ENCODE measurements around the gene C20orf96.
"Not testable (repeated sequence)": the region's sequence is repeated elsewhere in the genome, so short reads cannot be mapped to it uniquely, and the experiment has no call there.

Gene C20orf96

DNA sequence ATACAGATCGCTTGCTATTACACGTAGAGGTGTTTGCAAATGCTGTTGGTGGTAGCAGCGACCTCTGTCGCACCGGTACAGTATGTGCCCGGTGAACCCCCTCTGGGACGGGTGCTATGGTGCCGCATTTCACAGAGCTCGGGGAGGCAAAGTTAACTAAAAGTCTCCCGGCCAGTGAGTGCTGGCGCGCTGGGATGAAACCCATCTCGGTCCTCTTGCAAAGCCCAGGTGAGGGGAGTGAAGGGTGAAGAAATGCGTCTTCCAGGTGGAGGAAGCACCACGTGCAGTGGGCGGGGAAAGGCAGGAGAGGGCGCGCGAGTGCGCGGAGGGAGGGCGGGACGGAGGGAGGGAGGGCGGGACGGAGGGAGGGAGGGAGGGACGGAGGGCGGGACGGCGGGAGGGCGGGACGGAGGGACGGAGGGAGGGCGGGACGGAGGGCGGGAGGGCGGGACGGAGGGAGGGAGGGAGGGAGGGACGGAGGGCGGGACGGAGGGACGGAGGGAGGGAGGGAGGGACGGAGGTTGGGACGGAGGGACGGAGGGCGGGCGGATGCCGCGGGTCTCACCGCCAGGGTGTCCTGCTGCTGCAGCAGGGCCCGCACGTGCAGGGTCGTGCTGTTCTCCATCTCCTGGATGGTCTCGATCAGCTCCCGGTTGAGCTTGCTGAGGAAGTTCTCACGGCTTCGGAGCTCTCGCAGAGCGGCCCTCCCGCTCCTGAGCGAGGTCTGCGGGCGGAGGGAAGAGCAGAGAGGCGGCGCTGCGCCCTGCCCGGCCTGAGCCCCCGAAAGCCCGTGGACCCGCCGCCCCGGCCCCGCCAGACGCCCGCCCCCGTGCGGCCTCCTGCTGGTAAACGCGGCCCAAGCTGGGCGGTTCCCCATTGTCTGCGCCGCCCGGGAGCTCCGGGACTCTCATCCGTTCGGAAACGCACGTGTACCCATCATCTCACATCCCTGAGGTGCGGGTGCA is 11.7 kb downstream of the C20orf96 start:
- DNase-seq = no peak

DNA sequence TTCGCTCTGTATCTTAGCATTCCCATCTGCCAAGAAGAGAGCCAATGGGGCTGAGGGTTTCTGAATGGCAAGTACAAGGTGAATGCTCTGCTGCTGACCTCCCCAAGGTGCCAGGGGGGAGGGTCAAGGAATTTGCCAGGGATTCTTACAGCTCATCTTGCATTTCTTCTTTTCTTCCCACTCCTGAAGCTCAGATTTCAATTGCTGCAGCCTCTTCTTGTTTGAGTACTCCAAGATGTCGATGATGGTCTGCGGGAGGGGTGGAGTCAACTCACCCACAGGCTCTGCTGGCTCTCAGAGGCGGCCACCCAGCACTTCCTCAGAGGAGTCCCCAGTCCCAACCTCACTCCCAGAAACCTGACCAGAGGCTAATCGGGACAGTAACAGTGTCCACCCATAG is 12.4 kb downstream of the C20orf96 start:
- DNase-seq = no peak

DNA sequence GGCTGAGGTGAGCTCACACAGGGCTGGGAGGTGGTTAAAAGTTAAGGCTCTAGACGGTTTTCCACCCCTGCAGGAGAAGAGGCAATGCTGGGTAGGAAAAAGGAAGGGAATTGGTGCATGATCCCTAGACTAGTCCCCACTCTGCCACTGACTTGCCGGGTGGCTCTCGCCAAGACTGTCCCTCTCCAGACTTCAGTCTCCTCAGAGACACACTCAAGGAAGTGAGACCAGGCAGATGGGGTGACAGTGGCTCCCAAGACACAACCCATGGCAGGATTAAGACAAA is 13.1 kb downstream of the C20orf96 start:
- no peak for DNase-seq

DNA sequence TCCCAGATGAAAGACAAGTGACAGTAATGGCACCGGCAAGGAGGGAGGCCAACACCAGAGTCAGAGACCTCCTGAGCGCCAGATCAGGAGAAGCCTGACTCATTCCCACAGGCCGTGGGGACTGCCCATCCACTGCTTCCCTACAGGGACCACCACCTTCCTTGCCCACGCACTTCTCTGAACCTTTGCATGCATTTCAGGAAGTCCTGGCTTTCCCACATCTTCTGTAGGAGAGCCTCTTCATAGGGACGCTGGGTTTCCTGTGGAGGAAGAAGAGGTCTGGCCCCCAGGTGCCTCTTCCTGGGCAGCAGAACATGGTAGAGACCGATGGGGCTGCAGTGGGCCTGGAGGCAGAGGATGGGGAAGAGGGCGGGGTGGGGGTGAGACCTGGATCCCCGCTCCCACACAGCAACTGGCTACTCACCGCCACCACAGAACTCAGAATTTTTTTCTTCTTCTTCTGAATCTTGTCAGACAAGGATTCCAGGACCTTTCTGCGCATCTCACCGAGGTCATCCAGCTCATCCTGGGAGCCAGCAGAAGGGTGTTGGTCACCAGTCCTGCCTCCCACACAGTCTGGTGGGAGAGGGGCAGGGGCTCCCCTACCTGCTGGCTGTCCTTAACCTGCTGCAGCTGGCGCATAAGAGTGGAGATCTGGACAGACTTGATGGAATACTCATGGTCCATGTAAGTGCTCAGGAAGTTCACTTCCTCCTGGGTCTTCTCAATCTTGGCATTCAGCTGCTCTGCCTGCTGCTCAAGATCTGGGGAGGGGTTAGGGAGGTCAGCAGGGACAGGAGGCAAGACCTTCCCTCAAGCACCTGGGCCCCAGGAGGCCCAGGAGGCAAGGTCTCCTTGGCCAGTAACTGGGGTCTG is 13.7 kb downstream of the C20orf96 start:
- no peak for DNase-seq

DNA sequence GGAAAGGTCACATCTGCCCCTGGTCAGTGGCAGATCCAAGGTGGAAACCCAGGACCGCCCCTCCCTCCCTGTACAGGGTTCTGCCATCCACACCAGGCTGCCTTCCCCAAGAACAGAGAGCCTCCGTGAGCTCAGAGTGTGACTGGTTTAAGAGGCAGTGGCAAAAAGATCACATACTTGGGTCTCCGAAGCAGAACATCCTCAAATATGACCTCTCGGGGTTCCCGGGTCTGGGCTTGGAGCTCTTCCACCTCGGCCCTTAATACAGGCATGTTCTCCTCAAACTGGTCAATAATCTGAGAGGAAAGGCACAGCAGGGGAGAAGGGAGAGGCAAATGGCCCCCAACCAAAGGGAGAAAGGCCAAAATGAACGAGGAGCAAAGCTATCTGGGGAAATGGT is 14.8 kb downstream of the C20orf96 start:
- no peak for DNase-seq

DNA sequence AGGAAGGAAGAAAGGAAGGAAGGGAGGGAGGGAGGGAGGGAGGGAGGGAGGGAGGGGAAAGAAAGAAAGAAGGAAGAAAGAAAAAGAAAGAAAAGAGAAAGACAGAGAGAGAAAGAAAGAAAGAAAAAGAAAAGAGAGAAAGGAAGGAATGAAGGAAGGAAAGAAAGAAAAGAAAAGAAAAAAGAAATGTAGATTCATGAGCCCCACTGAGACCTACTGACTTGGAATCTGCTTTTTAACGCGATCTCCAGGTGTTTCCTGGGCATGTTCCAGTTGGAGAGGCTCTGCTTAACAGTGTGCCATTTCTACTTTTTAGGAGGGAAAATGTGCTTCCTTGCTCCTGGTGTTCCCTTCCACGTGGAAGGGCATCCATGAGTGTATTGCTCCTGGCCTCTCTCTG is 16.7 kb downstream of the C20orf96 start:
- DNase-seq = no peak

DNA sequence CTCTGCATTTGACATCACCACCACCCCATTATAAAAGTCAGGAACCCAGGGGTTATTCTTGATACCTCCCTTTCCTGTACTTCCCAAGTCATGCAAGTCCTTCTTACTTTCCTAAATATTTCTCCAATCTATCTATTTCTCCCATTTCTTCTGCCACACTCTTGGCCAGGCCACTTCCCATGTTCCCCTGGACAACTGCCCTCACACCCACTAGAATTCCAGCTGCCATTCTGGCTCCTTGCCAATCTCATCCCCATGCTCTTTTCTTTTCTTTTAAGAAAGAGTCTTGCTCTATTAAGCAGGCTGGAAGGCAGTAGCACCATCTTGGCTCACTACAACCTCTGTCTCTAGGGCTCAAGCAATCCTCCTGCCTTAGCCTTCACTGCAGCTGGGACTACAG is 17.8 kb downstream of the C20orf96 start:
- no peak for DNase-seq

DNA sequence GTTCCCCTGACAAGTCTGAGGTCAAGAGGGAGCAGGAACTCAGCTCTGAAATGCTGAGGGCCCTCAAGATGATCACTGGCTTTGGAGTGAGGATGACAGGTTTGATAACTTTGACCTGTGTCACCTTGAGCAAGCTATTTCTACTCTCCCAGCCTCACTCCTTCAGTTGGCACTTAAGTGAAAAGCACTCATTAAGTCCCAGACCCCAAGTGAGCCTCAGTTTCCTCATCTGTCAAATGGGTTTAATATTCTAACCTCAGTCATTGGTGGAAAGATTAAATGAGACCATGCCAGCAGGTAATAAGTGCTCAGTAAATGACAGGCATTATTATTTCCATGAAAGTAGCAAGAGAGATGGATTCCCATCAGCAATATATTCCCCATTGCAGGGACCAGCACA is 19.0 kb downstream of the C20orf96 start:
- no peak for DNase-seq

DNA sequence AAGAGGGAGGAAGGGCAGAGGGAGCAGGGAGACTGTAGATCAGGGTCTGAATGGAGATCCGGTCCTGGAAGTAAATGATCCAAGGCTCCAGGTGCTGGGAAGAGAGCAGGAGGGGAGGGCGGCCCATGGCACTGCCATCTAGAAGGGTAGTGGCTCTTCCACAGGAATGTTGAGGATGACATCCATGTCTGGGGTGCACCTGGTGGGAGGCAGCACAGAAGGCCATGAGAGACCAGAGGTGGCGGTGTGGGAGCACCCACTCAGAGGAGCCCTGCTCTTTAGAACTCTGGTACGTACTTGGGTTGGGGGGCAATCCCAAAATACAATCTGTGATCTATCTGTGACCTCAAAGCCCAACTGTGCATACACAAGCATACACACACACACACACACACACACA is 19.5 kb downstream of the C20orf96 start:
- no peak for DNase-seq

DNA sequence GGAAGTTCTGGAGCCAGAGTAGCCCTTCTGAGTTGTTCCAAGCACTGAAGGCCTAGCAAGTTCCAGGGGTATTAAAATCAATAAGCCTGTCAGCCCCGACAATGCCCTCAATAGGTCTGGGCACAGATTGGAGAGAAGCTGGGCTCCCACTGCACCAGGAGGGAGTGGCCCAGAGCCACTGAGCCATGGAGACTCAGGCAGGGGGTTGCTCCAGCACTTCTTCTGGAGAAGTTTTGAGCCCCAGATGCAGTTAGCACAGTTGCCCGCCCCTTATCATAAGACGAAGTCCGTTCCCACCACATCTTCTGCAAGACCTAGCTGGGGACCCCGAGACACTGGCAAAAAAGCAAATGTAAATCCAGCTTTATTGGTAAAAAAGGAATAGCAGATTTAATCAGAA is 20.0 kb downstream of the C20orf96 start:
- DNase-seq = no peak

DNA sequence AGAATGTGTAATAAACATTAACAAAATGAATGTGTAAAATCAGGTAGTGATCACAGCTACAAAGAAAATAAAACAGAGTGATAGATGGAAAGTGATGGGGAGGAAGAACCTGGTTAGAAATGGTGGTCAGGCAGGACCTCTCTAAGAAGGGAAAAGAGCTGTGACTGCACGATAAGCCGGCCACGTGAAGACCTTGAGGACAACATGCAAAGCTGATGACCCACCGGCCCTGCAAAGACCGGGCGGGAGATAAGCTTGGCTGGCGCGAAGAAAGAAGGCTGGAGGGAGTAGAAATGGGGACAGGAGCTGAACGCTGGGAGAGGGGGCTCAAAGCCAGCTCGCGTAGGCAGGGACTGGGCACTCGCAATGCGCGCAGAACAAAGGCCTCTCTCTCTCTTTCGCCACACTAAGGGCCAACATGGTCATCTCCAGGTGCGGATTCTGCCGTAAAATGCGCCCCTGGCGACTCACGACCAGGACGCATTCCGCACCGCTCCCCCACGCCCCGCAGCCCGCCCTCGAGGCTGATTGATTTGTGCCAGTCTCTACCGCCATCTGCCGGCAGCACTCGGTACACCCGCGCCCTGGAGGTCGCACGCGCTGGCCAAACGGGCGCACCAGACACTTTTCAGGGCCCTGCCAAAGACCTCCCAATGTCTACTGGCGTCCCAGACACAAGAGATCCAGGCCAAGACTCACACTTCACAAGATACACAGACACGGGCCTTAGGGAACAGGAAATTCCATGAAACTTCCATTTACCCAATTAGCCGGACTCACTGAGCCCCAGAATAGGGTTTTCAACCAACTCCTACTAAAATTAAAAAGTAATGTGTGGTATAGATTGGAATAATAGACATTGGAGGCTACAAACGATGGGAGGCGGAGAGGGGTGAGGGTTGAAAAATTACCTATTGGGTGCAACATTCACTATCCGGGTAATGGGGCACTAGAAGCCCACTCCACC is 23.7 kb downstream of the C20orf96 start:
- peak; percentile 75 for DNase-seq

DNA sequence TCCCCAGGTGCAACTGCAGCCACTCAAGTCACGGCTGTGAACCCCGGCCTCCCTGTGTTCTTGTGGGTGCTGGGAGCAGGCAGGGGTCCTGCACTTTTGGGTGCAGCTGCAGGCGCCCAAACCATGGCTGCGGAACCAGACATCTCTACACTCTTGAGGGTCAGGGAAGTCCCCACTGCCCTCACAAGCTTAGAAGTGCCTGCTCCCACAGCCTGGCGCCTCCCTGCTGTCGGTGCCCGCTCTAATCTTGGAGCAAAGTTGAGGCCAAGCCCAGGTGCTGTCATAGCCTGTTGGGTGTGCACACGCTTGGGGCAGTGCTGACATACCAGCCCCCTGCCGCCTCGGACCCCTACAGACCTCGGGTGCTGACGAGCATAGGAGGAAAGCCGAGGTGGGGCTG is 26.8 kb downstream of the C20orf96 start:
- no peak for DNase-seq

DNA sequence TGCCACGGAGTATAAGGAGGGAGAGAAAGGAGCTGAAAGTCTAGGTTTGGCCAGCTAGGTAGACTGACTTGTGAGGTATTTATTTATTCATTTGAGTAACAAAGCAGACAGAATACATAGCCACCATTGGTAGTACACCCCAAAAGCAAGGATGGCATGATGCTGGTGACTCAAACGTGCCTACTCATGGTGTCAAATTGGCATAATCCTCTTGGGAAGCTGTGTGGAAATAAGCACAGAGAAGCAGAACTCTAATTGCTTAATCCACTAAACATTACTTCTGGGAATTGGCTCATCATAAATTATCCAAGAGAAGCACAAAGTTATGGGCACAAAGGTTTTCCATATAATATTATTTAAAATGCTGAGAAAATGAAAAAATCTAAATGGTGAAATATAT is 30.6 kb downstream of the C20orf96 start:
- no peak for DNase-seq

DNA sequence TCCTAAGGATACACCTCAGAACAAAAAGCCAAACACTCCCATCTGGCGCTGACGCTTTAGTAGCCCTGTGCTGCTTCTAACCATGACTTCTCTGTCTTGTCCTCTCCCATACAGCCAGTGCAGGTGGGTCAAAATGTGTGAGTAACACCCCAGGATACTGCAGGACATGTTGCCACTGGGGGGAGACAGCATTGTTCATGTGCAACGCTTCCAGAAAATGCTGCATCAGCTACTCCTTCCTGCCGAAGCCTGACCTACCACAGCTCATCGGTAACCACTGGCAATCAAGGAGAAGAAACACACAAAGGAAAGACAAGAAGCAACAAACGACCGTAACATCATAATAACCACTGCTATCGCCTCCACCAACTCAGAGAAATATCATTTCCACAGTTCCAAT is 31.6 kb downstream of the C20orf96 start:
- peak; percentile 26 for DNase-seq

DNA sequence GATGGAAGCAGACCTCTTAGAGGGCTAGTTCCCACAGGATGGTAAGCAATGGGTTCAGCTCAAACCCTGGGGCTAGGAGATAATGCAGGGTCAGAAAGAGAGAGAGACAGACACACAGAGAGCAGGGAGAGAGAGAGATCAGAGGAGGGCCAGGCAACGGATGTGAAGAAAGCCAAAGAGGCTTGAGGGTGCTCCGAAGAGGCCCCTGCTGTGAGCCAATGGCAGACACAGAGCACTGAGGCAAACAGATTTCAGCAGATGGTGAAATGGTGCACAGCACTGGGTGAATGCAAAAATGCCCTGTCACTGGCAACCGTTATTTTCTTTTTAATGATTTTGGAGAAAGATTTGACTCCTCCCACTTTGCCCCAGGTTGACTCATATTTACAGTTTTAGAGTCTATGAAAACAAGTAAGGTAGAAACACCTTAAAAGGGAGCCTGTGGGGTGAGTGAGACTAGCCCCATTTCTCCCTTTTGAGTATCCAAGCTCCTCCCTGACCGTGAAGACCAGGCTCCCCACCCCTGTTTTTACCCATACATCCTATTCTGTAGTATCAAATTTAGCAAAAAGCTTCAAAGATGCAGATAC is 32.2 kb downstream of the C20orf96 start:
- no peak for DNase-seq

DNA sequence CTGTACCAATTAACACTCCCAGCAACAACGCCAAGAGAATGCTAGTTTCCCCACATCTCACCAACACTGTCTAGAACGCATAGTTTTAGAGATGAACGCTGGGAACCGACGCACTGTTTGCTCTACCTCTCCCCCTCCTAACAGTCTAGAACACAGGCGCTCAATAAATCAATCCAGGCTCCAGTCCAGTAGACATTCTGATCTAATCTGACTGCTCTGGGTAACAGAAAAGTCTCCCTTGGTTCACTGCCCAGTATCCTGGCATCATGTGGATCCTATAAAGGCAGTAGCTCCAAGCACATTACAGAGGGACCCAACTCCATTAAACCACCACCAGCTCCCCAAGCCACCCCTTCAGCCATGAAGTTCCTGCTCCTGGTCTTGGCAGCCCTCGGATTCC is 33.1 kb downstream of the C20orf96 start, which contains the start of gene DEFB132:
Gene DEFB132, plus strand, starts transcription at position 306 of the 400 bp plus-strand sequence. Its CDS starts 55 bp downstream, at position 361.
- DNase-seq = no peak

DNA sequence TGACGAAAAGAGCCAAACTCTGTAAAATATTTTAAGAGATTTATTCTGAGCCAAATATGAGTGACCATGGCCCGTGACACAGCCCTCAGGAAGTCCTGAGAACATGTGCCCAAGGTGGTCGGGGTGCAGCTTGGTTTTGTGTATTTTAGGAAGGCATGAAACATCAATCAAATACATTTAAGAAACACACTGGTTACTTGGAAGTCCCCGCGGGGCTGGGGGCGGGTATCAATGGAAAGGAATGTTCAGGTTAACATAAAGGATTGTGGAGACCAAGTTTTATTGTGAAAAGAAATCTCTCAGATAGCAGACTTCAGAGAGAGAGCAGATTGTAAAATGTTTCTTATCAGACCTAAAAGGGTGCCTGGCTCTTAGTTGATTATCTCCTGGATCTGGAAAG is 37.1 kb downstream of the C20orf96 start:
- not testable (repeated sequence) for DNase-seq

DNA sequence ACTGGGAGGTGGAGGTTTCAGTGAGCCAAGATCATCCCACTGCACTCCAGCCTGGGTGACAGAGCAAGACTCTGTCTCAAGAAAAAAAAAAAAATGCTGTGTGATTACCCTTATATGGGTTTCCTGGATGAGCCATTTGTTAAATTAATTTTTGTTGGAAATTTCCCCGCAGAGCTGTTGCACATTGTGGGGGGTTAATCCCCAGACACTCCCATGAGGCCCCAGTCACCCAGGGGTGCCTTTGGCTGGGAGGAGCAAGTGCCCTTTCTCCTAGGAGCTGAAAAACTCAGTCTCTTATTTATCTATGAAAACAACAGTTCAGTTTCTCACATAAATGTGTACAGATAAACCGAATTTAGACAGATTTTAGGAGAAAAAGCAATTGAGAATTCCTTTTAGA is 37.7 kb downstream of the C20orf96 start:
- DNase-seq = no peak

DNA sequence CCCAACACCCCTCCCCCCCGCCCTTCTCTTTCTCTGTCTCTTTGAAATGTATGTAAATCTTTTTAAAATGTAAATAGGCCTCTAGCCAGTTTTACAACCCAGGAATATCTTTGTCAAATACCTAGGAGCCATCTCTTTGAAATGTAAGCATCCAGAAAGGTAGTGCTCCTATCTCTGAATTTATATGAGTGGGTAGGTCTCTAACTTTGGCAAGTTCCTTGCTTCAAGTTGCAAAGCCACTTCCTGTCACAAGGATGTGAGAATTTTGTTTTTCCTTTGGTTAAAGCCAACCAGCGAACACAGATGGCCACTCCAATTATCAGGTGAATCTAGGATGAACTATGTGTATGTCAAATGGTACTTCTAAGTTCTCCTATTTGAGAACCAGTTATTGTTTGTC is 39.2 kb downstream of the C20orf96 start:
- DNase-seq = no peak

DNA sequence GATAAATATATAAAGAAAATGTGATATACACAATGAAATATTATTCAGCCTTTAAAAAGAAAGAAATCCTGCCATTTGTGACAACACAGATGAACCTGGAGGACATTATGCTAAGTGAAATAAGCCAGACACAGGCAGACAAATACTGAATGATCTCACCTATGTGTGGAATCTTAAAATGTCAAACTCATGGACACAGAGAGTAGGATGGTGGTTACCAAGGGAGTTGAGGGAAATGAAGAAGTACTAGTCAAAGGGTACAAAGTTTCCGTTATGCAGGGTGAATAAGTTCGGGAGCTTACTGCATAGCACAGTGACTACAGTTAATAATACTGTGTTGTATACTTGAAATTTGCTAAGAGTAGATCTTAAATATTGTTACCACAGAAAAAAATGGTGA is 47.6 kb downstream of the C20orf96 start:
- no peak for DNase-seq

DNA sequence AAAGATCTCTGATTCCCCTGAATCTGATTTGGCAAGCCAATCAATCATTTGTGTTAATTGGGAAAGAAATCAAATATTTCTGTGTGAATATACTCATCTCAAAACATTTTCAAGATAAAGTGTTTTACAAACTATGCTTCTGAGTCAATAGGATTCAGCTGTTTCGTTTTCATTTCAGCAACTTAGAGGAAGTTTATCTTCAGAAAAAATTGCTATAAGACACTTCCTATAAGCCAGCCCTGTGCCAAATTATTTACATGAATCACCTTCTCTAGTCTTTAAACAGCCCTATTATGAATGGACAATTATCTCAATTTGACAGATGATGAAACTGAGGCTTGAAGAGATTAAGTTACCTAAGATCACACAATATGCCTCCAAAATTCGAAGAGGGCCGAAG is 52.6 kb downstream of the C20orf96 start:
- DNase-seq = no peak

DNA sequence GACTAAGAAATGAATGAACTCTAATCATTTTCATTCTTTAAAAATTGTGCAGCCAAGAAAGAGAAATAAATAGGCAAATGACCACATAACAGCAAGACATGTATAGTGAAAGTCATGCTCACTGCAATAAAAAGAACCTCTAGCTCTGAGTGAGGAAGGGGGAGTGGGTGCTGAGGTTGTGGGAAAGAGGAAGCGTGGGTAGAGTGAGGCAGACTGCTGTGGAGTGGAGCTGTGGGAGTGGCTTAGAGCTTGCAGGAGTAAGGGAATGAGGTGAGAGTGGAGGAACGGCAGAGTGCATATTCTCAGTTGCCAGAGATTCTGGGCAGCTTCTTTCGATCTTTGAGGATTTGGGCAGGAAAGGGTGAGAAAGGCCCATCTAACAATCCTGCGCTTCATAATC is 53.1 kb downstream of the C20orf96 start:
- no peak for DNase-seq
